Gastroesophageal sphincter (tissue), 4 donors: ENCODE results near the gene UAP1L1. TPM values are rescaled to one million over a fixed set of nuclear protein-coding genes. Genes with fewer than 3 reads are reported as not detected.

ENCODE experiments used
- ATAC-seq: fragments of 150-250 bp; one replicate; pipeline ENCODE4 v1.9.1; 2016; ENCODE audit warnings: mild to moderate bottlenecking, moderate library complexity
- H3K27ac ChIP-seq, 4 donors: fragments of 200-600 bp; sonication (generic) in 3 of 4; 1 replicate in 3 of 4; 2 replicates in 1 of 4; pipeline ENCODE4 v1.5.1; 2016 to 2019
- H3K27me3 ChIP-seq: fragments of 200-600 bp; sonication (generic); one replicate; pipeline ENCODE4 v1.5.1; 2019
- H3K36me3 ChIP-seq, 2 donors: fragments of 200-600 bp; sonication (generic); one replicate each; pipeline ENCODE4 v1.5.1; 2019; ENCODE audit warnings: control low read depth in 1 of 2
- H3K4me1 ChIP-seq, 3 donors: fragments of 200-600 bp; sonication (generic); 1 replicate in 2 of 3; 2 replicates in 1 of 3; pipeline ENCODE4 v1.5.1; 2016 to 2019; ENCODE audit warnings: control low read depth in 2 of 3
- H3K4me3 ChIP-seq, 2 donors: fragments of 200-600 bp; sonication (generic); one replicate each; pipeline ENCODE4 v1.5.1; 2019; ENCODE audit warnings: mild to moderate bottlenecking in 1 of 2, moderate library complexity in 1 of 2
- H3K9me3 ChIP-seq, 3 donors: fragments of 200-600 bp; sonication (generic); one replicate each; pipeline ENCODE4 v1.5.1; 2017 to 2019; ENCODE audit warnings: control low read depth in 2 of 3
- CTCF ChIP-seq, 4 experiments: fragments of 200-600 bp in 2 of 4; fragments of 450-650 bp in 2 of 4; sonication (generic) in 1 of 4; IDR thresholded peaks; one replicate each; pipeline ENCODE4 v1.5.1; 2017 to 2019; ENCODE audit warnings: antibody characterized with exemption in 4 of 4, mild to moderate bottlenecking in 2 of 4, moderate library complexity in 2 of 4
- EP300 ChIP-seq: sonication (generic); formaldehyde crosslinking; IDR thresholded peaks from one replicate; pipeline ENCODE4 v1.6.1; 2017; ENCODE audit warnings: antibody characterized with exemption, mild to moderate bottlenecking
- POLR2A ChIP-seq, 2 donors: fragments of 450-650 bp; IDR thresholded peaks; one replicate each; pipeline ENCODE4 v1.6.1; 2017; ENCODE audit warnings: antibody characterized with exemption in 2 of 2, mild to moderate bottlenecking in 2 of 2, moderate library complexity in 1 of 2
- POLR2AphosphoS5 ChIP-seq: sonication (generic); formaldehyde crosslinking; IDR thresholded peaks from one replicate; pipeline ENCODE4 v1.6.1; 2017; ENCODE audit warnings: antibody characterized with exemption
- WGBS, 2 donors: methylation state at CpG; one replicate each; pipeline ENCODE4 v1.1.5; 2018; ENCODE audit warnings: low coverage in 1 of 2; 5-methylcytosine and 5-hydroxymethylcytosine counted together
- total RNA-seq, 4 donors: library from RNA; depleted of rRNA; stranded (reverse); fragments of >200 nt; gene quantifications; one replicate each; pipeline ENCODE4 v1.1.0, GENCODE V29; 2016

UAP1L1 gene
- total RNA-seq, 4 donors from 2014 or later, result 4.2 to 7.3 (median 6.0) TPM

- no peak for TF ChIP-seq CTCF (IDR thresholded peaks at IDR 0.05)
- no peak for TF ChIP-seq EP300
- TF ChIP-seq POLR2AphosphoS5, result no peak
- no peak for TF ChIP-seq POLR2A (IDR thresholded peaks at IDR 0.05)
- Histone ChIP-seq H3K27ac (no peak overlapping the region), H3K36me3 (peaks cover 0 to 100% of the 10 kb centered on the region in 2 donors), H3K4me1 (no peaks in the 10 kb centered on the region), H3K4me3 (no peak overlapping the region), H3K9me3 (no peaks in the 10 kb centered on the region), H3K27me3 (no peaks in the 10 kb centered on the region)
- no CpG with 5 or more reads among the region's 31 CpGs for WGBS, 2 donors
- ATAC-seq, result no peak
These were observed 28.7 kb downstream of the UAP1L1 start for GRCh38 chr9:137105814-137106661.

- ATAC-seq, result no peak
- no CpG with 5 or more reads among the region's 27 CpGs for WGBS, 2 donors
- H3K27me3 ChIP-seq, result no peaks in the 10 kb centered on the region
These were observed 29.4 kb downstream of the UAP1L1 start for GRCh38 chr9:137106662-137107250.

GRCh38 chr9:137107312-137107921, 30.1 kb downstream of the UAP1L1 start:
- no peaks in the 10 kb centered on the region for H3K4me1 ChIP-seq
- no peak for TF ChIP-seq EP300
- TF ChIP-seq POLR2AphosphoS5, result no peak
- TF ChIP-seq CTCF (IDR thresholded peaks at IDR 0.05), result no peak
- no peak for TF ChIP-seq POLR2A (IDR thresholded peaks at IDR 0.05)
- no CpG with 5 or more reads among the region's 27 CpGs for WGBS, 2 donors
- no peaks in the 10 kb centered on the region for H3K9me3 ChIP-seq
- H3K27ac ChIP-seq, result no peak overlapping the region
- no peak overlapping the region for H3K4me3 ChIP-seq
- ATAC-seq, result no peak
- no peaks in the 10 kb centered on the region for H3K27me3 ChIP-seq
- peaks cover 0 to 100% of the 10 kb centered on the region in 2 donors for H3K36me3 ChIP-seq

More at GRCh38 chr9:137106662-137107250, 29.4 kb downstream of the UAP1L1 start:
- no peaks in the 10 kb centered on the region for H3K9me3 ChIP-seq
- no peak overlapping the region for H3K27ac ChIP-seq
- no peak for TF ChIP-seq EP300
- TF ChIP-seq CTCF (IDR thresholded peaks at IDR 0.05), result no peak
- no peak for TF ChIP-seq POLR2AphosphoS5
- no peak for TF ChIP-seq POLR2A (IDR thresholded peaks at IDR 0.05)
- H3K36me3 ChIP-seq, result peaks cover 0 to 100% of the 10 kb centered on the region in 2 donors
- no peaks in the 10 kb centered on the region for H3K4me1 ChIP-seq
- H3K4me3 ChIP-seq, result no peak overlapping the region

- Histone ChIP-seq H3K36me3 (peaks cover 0 to 100% of the 10 kb centered on the region in 2 donors), H3K27me3 (no peaks in the 10 kb centered on the region), H3K4me1 (peaks cover 0 to 3% (median 0%) of the 10 kb centered on the region in 3 donors), H3K9me3 (no peaks in the 10 kb centered on the region), H3K27ac (no peak overlapping the region), H3K4me3 (no peak overlapping the region)
- ATAC-seq, result no peak
- WGBS, 2 donors, result no CpG with 5 or more reads among the region's 17 CpGs
- TF ChIP-seq POLR2AphosphoS5 (no peak), EP300 (no peak), POLR2A (IDR thresholded peaks at IDR 0.05) (no peak), CTCF (IDR thresholded peaks at IDR 0.05) (no peak)
These were observed 30.7 kb downstream of the UAP1L1 start for GRCh38 chr9:137107982-137108381.
